GM08714 (cell line): ENCODE measurements around the gene TJP1.
"Not testable (repeated sequence)": the region's sequence is repeated elsewhere in the genome, so short reads cannot be mapped to it uniquely, and the experiment has no call there.

Experiments used
- H3K4me3 ChIP-seq: fragments of 200-500 bp; sonication (Bioruptor generic); 2 replicates; pipeline ENCODE4 v1.5.1; 2014; ENCODE audit warnings: mild to moderate bottlenecking, low read length, inconsistent platforms
- ZNF274 ChIP-seq: IDR thresholded peaks from 2 replicates; pipeline ENCODE4 v1.6.1; 2012; ENCODE audit warnings: mild to moderate bottlenecking, low read depth, low read length

Gene TJP1

DNA sequence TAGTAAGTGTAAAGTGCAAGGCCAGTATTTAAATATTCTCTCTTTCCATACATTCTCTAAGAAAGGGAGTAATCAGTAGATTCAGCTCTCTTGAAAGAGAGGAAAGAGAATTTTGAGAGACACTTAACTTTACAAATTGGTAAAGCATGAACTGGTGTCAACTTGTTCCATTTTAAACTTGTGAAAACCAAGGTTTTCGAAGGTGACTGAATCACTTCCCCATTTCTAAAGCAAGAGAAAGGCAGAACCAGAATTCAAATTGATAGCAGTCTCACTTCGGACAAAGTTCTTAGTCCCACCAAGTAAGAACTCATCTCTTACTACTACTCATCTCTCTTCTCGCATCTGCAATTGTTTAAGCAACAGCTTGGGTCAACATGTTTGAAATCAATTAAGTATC lies 22.4 kb downstream of the TJP1 start:
- TF ChIP-seq ZNF274 = no peak
- no peak overlapping the region for H3K4me3 ChIP-seq

DNA sequence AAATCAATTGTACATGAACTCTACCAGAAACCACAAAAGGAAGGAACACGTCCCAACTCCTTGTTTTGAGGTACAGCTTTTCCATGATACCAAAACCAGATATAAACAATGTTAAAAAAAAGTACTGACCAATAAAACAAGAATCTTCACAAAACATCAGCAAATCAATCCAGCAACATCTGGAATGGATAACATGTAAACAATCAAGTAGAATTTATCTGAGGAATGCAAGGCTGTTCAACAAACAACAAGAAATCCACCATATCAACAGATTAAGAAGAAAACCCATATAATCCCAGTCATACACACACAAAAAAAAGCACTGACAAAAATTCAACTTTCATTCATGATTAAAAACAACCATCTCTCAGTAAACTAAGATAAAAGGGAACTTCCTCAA lies 26.7 kb downstream of the TJP1 start:
- no peak overlapping the region for H3K4me3 ChIP-seq
- no peak for TF ChIP-seq ZNF274

DNA sequence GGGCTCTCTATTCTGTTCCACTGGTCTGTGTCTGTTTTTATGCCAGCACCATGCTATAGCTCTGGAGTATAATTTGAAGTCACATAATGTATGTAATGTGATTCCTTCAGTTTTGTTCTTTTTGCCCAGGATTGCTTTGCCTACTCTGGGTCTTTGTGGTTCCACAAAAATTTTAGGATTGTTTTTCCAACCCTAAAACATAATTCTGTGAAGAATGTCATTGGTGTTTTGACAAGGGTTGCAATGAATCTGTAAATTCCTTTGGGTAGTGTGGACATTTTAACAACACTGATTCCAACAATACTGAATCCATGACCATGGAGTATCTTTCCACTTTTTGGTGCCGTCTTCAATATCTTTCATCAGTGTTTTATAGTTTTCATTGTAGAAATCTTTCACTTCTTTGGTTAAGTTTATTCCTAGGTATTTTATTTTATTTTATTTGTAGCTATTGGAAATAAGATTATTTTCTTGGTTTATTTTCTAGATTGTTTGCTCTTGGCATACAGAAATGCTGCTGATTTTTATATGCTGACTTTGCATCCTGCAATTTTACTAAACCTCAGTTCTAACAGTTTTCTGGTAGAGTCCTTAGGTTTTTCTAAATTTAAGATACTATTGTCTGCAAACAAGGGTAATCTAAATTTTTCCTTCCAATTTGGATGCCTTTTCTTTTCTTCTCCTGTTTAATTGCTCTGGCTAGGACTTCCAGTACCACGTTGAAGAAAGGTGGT lies 29.7 kb downstream of the TJP1 start:
- no peak for TF ChIP-seq ZNF274
- no peak overlapping the region for H3K4me3 ChIP-seq

DNA sequence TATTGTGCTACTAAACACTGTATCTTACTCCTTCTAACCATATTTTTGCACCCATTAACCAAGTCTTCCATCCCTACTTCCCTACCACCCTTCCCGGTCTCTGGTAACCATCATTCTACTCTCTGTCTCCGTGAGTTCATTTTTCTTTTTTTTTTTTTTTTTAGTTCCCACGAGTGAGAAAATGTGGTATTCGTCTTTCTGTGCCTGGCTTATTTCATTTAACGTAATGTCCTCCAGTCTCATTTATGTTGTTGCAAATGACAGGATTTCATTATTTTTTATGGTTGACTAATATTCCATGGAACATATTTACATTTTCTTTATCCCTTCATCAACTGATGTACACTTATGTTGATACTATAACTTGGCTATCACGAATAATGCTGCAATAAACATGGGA lies 31.7 kb downstream of the TJP1 start:
- no peak overlapping the region for H3K4me3 ChIP-seq
- no peak for TF ChIP-seq ZNF274

DNA sequence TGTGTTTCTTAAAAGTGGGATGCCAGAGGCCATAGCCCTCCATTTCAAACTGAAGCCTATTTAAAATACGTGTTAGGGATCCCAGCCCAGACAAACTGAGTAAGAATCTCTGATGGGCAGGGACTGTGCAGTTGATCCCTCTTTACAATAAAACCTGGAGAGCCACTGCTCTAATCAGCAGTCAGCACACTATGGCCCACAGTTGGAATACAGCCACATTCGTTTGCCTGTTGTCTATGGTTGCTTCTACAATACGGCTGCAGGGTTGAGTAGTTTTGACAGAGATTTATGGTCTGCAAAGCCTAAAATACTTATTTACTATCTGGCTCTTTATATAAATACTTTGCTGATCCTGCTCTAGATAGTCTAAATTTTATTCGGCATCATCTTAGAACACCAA lies 32.4 kb downstream of the TJP1 start:
- no peak overlapping the region for H3K4me3 ChIP-seq
- TF ChIP-seq ZNF274 = no peak

DNA sequence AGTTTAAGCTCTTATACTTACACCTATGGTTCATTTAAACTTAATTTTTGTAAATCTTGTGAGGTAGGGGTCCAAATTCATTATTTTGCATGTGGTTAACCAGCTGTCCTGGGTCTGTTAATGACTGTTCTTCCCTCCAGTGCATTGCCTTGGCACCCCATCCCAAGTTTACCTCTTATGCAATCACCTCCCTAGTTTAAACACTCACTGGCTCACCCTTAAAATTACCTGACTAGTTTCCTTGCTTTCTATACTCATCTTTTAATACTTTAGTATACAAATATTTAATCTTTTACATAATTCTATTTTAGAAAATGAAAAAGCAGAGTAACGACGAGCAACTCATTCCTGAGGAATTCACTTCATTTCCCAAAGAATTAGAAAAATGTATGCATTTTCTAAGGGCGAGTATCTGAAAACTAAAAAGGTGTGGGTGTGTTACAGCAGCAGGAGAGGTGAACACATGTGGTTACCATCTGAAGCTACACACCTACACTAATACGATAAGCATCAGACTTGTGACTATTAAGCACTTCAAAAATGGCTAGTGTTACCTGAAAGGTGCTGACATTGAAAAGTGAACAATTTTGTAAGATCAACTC lies 33.7 kb downstream of the TJP1 start:
- no peak overlapping the region for H3K4me3 ChIP-seq
- TF ChIP-seq ZNF274 = no peak

DNA sequence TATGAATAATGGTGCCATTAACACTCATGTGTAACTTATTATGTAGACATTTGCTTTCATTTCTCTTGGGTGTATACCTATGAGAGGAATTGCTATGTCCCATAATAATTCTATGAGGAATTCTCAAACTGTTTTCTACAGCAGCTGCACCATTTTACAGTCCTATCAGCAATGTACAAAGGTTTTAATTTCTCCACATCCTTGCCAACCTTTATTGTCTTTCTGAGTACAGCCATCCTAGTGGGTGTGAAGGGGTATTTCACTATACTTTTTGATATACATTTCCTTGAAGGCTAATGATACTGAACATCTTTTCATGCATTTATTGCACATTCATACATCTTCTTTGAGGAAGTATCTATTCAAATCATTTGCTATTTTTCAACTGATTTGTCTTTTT lies 34.5 kb downstream of the TJP1 start:
- no peak for TF ChIP-seq ZNF274

DNA sequence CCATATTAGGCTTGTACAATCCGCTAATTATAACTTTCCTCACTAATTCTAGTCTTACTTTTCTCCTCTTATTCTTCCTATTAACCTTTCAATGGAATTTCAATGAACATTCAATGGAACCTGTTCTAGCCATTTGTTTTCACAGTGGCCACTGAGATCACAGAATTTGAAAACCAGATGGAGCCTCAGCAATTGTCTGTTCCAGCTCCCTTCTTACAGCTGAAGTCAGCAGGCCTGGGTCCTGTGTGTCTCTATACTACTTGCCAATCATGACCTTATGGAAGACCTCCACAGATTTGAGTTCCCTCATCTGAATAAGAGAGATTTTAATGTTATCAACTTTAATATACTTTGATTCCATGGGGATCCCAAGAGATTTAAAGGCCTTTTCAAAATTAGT lies 36.6 kb downstream of the TJP1 start:
- no peak overlapping the region for H3K4me3 ChIP-seq
- TF ChIP-seq ZNF274 = no peak

More for the DNA sequence above, 34.5 kb downstream of the TJP1 start:
- H3K4me3 ChIP-seq = no peak overlapping the region

DNA sequence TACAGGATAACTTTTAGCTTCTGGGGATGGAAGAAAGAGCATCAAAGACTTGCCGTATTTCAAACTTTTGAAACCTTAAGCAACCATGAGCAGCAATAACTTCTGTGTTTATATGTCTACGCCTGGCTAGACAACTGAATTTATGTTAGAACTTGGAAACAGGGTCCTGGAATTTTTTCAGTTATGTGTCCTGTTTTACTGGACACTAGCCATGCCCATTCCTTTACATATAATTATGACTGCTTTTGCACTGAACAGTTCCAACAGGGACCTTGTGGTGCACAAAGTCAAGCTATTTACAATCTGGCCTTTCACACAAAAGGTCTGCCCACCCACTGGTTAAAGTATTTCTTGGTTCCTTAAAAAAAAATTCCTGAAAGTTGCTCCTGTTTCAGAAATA lies 37.1 kb downstream of the TJP1 start:
- no peak overlapping the region for H3K4me3 ChIP-seq
- TF ChIP-seq ZNF274 = no peak

DNA sequence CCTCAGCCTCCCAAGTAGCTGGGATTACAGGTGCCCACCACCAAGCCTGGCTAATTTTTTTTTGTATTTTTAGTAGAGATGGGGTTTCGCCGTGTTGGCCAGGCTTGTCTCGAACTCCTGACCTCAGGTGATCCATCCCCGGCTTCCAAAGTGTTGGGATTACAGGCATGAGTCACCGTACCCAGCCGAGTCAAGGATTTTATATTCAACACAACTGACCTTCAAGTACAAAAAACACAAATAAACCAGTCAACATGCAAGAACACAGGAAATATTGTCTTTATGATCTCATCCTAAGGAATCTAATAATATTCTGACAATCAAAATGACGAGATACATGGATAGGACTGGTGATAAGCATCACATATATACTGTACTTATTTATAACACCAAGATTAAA lies 37.9 kb downstream of the TJP1 start:
- no peak for TF ChIP-seq ZNF274
- H3K4me3 ChIP-seq = no peak overlapping the region

DNA sequence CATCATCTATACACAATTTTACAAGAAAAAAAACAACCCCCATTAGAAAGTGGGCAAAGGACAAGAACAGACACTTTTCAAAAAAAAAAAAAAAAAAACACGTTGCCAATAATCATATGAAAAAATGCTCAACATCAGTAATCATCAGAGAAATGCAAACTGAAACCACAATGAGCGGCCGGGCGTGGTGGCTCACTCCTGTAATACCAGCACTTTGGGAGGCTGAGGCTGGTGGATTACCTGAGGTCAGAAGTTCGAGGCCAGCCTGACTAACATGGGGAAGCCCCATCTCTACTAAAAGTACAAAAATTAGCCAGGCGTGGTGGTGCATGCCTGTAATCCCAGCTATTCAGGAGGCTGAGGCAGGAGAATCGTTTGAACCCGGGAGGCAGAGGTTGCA lies 39.5 kb downstream of the TJP1 start:
- not testable (repeated sequence) for H3K4me3 ChIP-seq

DNA sequence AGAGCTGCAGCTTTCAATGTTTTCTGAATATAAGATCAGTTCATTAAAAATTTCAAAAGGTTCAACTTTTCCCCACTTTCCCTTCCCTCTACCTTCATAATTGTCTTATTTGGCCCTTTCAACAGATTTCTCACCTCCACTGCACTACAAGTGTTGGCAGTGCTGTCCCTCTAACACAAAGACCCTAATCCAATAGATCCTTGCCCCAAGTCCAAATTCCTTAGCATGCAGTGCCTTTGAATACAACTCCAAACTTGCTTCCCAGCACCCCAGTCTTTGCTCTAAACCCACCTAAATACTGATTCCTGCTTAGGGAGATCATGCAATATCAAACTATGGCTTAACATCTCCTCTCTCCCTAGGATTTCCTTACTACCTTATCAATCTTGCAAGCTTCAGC lies 43.9 kb downstream of the TJP1 start:
- TF ChIP-seq ZNF274 = no peak
- no peak overlapping the region for H3K4me3 ChIP-seq

DNA sequence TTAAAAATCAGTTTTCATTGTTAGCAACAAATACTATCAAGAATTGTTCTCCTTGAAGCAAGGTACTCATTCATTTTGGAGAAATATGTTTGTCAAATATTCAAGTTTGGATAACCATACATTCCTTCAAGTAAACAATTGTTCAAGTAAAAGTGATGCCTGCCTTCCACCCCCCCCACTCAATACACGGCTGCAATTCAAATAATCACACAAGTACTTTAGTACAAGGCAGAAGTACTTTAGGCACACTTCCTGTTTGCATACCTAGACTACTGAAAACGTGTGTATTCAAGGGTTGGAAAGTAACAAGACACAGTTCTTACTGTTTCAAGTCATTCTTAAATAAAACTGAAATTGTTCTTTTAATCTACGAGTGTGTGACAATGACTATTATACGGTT lies 45.4 kb downstream of the TJP1 start:
- no peak overlapping the region for H3K4me3 ChIP-seq

DNA sequence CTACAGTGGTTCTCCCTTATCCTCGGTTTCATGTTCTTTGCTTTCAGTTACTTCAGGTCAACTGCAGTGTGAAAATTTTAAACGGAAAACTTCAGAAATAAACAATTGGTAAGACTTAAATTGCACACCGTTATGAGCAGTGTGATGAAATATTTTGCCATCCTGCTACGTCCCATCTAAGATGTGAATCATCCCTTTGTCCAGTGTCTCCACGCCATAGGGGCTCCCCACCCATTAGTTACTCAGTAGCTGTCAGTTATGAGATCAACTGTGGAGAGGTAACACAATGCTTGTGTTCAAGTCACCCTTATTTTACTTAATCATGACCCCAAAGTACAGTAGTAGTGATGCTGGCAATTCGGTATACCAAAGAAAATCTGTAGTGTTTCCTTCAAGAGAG lies 47.4 kb downstream of the TJP1 start:
- TF ChIP-seq ZNF274 = no peak
- H3K4me3 ChIP-seq = no peak overlapping the region

More for the DNA sequence above, 45.4 kb downstream of the TJP1 start:
- TF ChIP-seq ZNF274 = no peak

DNA sequence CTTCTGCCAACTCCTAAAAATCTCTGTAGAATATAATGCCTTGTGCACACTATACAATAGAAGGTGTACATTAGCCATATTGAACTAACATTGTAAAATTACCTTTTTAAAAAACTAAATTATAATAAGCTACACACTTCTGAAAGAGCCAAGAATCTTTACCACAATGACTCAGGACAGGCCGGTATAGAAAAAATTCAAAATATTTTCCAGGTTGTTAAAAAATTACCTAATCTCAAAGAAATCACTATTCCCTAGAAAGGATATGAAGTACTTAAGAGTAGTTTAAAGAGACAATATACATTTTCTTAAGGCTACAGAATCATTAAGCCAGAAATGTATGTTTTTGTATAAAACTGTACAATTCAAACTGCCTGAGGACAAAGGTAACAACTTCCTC lies 48.5 kb downstream of the TJP1 start:
- TF ChIP-seq ZNF274 = no peak
- H3K4me3 ChIP-seq = no peak overlapping the region

DNA sequence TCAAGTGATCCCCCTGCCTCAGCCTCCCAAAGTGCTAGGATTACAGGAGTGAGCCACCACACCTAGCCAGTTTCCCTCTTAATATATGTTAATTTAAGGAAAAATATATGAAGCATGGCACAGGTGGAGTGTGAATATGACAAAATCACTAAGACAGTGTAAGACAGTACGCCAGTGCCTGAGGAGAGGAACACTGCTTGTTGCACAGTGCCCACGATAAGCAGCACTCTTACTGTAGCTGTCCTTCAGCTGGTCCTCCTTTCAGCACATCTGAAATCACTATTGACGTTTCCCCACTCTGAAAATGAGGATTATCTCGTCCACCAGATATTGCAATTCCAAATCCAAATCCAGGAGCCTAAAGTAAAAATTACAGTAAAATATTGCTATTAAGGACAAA lies 49.3 kb downstream of the TJP1 start:
- H3K4me3 ChIP-seq = no peak overlapping the region
- no peak for TF ChIP-seq ZNF274
